GM18861 (cell line): ENCODE measurements around the gene TEX19.
A peak's percentile ranks its signal among the peaks of the same experiment; 100 is the strongest.
"Not testable (repeated sequence)": the region's sequence is repeated elsewhere in the genome, so short reads cannot be mapped to it uniquely, and the experiment has no call there.

Source experiments
- ATAC-seq: cut with Tn5 transposase; IDR thresholded peaks from one replicate; pipeline ENCODE4 v1.9.1; 2021; ENCODE audit not compliant: unreplicated experiment

The TEX19 gene

DNA sequence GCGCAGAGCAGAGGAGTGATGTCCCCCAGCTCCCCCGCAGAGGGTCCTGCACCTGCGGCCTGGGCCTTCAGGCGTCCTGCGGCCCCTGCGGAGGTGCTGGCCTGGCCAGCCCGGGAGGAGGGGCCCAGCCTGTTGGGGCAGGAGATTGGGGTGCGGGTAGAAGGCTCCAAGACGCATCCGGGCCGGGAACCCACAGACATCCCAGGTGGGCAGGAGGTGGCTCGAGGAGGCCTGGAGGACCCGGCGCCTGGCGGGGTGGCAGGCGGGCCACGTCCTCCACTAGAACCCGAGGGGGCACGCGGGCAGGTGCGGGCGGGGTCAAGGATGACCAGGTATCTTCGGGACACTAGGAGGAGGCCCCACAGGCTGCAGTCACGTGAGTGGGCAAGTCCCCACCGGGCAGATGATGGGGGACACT lies 24.8 kb upstream of the TEX19 start:
- no peak for ATAC-seq

DNA sequence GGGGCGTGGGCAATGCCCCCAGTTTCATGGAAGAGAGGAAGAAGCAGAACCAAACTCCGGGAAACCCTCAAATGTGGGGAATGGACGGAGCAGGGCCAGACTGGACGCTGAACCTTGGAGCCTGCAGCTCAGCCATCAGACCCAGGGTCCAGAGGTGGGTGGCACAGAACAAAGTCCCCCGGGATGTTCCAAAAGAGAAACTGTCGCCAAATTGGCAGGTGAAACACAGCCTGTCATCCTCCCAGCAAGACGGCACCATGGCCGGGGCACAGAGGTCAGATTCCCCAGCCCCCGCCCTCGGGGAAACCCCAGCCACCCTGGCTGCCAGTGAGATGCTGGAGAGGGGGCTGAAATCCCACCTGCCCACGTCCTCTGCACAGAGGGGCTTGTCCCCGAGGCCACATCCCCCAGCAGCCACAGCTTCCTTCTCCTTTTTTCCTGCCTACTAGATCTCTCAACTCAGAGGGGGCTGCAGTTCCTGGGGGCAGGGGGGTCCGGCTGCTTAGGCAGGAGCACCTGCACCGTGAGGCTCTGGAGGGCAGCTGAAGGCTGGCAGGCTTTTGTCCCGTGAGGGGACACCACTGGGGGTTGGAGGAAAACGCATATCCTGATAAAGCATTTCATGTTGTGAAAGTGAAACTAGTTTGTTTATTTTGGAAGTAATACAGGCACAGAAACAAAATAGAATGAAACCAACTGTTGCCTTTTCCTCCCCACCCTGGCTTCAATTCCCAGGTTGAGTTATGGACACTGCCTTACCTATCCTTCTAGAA lies 24.2 kb upstream of the TEX19 start:
- ATAC-seq, result no peak

DNA sequence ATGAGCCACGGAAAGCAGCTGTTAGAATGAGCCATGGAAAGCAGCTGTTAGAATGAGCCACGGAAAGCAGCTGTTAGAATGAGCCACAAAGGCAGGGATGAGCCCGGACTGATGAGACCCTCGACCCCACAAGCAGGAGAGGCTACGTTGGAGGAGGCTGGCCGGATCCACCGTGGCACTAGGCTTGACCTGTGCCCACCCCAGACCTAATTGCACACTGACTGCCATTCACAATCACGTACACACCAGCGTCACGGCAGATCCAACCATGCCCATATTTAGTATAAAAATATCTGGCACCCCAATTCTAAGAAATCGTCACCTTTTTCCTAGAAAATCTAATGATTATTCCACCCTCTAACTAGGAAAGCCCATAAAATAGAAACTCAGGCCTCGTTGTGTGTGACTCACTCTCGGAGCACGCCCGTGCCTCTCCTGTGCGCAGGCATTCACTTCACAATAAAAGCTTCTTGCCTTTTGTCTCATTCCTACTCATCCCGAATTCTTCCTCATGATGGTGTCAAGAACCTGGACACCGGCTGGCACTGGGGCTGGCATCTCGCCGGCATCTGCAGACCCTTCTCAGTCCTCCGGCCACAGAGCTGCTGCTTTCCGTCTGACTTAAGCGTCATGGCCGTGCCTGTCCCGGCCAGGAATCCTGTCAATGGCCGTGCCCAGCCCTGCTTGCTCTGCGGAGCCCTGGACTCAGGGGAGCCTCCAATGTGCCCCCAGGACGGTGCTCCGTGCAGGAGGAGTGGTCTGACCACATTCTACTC lies 20.0 kb upstream of the TEX19 start:
- no peak for ATAC-seq

DNA sequence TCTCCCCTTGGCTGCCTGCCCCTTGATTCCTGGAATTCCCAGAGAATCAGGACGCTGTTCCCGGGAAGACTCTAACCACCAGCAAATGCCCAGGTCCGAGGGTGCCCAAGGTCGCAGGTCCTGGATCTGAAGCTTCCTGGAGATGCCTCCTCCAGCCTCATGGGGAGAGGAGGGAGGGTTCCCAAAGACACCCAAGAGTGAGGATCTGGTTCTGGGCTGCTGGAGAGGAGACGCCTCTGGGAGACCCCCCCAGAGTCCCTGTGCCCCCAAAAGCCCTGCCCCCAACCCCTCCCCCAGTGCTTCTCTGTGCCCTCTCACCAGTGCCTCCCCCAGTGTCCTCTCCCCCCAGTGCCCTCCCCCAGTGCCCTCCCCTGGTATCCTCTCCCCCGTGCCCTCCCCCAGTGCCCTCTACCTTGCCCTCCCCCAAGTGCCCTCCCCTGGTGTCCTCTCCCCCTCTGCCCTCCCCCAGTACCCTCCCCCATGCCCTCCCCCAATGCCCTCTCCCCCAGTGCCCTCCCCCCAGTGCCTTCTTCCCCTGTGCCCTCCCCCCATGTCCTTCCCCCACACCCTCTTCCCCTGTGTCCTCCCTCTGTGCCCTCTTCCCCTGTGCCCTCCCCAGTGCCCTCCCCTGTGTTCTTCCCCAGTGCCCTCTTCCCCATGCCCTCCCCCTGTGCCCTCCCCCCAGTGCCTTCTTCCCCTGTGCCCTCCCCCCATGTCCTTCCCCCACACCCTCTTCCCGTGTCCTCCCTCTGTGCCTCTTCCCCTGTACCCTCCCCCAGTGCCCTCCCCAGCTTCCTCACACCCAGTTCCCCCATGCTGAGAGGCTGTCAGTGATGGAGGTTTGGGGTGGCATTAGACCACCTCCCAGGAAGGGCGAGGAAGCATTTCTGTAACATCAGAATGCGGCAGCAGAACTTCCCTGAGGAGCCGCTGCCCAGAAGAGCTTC lies 19.1 kb upstream of the TEX19 start:
- no peak for ATAC-seq

DNA sequence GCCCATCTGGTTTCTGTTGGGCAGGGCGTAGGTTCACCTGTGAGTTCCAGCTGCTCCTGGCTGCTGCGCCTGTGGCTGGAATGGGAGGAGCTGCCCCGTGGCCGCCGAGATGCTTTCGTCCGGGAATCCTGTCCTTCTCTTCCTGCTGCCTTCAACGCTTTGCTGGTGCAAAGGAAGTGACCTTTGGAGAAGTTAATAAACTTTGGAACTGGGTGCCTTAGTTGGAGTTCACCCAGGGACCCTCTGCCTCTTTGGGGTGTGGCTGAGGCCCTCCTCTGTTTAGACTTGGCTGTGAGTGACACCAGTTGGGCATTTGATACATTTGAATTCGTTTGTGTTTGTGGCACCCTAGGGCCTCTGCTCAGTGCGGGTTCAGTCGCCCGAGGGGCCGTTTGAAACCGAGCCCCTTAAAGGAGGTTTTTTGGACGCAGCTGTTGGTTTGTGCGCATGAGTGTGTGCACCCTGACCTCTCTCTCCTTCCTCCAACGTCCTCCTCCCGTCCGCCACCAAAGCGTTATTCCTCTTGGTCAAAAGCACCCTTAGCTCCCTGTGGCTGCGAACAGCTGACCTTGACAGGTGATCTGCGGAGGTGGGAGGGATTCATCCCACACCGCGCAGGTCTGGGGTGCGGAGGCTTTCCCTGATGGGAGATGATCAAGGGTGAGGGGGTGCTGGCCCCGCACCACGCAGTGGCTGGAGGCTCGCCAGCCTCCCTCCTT lies 16.5 kb upstream of the TEX19 start:
- ATAC-seq, result no peak

DNA sequence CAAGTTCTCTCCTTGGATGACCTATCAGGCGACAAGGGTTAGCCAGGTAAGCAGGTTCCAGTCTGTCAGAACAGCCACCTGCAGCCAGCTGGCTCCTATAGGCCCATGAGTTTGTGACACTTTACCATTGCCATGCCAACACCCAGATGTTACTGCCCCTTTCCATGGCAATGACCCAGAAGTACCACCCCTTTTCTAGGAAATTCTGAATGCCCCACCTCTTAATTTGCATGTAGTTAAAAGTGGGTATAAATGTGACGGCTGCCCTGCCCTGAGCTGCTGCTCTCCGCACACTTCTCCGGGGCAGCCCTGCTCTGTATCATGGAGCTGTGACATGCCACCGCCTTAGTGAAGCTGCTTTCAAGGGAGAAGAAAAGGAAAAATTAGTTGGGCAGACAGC lies 15.5 kb upstream of the TEX19 start:
- no peak for ATAC-seq

DNA sequence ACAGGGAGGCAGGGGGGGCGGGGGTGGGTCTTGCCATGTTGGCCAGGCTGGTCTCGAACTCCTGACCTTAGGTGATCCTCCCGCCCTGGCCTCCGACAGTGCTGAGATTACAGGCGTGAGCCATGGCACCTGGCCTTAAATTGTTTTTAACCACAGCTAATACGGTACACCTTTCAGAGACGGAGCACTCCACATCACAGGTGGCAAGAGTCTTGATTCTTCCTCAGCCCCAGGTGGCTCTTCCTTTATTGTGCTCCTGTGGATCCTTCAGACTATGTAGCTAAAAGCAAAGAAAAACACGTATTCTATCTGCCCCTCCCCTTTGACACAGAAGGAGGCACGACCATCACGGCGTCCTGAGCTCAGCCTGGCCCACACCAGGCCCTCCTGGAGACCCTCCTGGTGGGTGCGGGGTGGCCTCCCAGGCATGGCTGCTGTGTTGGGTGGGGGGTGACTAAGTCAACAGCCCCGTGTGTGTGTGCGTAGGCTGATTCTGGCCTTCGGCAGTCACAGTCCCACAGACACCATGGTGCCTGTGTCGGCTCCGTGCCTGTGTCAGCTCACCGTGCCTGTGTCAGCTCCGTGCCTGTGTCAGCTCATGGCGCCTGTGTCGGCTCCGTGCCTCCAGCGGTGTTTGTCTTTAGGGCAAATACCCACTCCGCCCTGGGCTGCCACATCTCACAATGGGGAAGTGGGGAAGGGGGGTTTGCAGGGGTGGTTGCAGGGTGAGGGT lies 14.7 kb upstream of the TEX19 start:
- no peak for ATAC-seq

DNA sequence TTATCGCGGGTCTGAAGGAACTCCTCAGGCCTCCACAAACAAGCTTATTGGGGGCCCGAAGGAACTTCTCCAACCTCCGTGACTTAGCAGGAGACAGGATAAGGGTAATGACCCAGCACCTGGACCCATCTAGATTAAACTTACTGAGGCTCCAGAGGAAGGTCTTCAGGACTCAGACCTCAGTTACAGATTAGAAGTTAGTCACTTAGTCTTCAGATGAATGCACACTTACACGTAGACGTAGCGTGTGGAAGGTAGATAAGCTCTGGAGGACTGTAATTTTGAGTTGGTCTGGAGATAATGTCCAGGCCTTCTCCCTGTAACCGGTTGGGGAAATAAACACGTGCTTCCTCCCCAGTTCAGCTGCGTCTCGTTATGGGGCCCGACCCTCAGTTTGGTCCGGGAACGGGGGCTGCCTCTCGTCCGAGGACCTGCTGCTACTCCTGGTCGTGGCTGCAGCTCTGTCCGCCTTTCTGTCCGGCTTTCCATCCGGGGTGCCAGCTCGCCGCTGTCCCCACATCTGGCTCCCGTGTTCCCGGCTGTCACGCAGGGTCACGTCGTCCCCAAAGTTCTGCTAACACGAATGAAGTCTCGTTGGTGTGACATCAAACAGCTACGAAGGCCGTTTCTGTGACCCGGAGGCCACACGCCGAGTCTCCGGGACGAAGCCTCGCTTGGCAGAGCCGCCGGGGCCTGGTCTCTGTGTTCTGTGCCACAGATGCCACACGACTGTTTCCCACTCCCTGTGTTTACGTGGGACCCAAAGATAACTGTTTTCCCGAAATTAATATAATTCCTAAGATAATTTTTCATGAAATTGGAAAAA lies 13.7 kb upstream of the TEX19 start:
- no peak for ATAC-seq

DNA sequence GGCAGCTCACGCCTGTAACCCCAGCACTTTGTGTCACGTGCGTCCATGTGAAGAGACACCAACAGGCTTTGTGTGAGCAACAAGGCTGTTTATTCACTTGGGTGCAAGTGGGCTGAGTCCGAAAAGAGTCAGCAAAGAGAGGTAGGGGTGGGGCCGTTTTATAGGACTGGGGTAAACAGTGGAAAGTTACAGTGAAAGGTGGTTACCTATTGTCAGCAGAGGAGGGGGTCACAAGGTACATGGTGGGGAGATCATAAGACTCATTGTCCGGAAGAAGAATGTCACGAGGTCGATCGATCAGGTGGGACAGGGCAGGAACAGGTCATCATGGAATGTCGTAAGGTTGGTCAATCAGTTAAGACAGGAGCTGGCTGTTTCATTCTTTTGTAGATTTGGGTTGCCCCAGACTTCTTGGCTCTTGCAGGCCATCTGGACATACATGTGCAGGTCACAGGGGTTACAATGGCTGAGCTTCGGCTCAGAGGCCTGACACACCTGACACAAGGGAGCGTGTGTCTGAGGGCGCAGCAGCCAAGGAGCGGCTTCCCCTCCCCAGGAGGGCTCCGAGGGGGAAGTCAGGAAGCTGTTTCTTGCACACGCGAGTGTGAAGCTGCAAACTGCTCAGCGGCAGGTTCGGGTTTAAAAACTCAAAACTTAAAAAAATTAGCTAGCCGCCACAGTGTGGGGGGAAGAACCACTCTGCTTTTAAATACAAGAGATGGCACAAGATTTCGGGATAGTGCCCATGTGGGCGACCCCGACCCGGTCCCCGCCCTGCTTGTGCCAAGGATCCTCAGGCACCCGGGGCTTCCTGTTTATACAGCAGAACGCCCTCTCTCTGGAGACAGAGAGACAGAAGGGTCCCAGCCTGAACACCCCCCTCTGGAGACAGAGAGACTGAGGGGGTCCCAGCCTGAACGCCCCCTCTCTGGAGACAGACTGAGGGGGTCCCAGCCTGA lies 12.4 kb upstream of the TEX19 start:
- no peak for ATAC-seq

DNA sequence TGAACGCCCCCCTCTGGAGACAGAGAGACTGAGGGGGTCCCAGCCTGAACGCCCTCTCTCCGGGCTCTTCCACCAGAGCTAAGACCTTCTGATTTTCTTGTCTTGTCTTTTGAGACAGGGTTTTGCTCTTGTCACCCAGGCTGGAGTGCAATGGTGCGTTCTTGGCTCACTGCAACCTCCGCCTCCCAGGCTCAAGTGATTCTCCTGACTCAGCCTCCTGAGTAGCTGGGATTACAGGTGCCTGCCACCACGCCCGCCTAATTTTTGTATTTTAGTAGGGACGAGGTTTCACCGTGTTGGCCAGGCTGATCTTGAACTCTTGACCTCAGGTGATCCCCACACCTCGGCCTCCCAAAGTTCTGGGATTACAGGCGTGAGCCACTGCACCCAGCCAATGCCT lies 11.1 kb upstream of the TEX19 start:
- not testable (repeated sequence) for ATAC-seq

DNA sequence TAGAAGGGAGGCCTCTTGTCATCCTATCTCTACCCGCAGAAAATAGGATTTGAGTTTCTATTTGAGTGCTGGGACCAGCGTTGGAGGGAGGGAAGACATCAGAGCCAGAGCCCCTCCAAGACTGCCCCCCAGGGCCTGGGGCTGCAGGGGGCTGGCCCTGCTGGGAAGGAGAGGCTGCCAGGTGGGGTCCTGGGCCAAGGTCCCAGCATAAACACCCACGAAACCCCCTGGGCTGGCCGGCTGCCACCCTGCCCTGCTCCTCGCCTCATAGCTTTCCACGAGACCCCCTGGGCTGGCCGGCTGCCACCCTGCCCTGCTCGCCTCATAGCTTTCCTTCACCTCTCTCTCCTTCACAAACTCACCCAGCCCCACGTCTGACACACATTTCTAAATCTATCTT lies 10.6 kb upstream of the TEX19 start:
- no peak for ATAC-seq

DNA sequence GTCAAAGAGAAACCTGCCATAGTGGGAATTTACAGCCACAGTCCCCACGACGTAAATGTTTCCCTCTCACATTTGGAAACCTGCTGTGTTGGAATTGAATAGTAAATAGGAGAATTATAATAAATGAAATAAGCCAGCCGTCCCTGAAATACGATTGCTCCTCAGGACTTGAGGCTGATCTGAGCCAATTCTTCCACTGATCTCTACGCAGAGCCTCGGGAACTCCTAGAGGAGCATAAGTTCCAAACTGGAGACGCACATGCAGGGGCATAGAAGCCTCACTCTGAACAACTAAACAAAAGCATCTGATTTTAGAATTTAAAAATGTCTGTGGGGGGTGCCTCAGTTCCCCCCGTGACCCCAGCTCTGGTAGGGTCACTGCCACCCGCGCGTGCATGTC lies 10.2 kb upstream of the TEX19 start:
- ATAC-seq, result no peak

DNA sequence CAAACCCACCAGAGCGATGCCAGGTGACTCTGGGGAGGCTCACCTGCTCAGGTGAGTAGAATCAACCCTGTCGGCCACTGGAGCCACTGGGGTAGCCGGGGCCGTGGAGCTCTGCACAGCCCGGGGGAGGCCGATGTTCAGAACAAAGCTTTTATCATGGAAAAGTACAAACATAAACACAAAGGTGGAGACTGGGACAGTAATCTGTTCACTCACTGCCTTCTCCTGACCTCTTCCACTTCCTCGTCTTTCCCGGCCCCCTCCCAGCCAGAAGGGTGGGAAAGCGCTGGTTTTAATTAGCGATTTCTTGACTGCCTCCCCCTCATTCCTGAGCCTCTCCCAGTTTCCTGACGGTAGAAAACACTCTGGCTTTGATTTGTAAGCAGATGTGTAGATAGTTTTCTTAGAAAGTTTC lies 9.8 kb upstream of the TEX19 start:
- ATAC-seq, result no peak

DNA sequence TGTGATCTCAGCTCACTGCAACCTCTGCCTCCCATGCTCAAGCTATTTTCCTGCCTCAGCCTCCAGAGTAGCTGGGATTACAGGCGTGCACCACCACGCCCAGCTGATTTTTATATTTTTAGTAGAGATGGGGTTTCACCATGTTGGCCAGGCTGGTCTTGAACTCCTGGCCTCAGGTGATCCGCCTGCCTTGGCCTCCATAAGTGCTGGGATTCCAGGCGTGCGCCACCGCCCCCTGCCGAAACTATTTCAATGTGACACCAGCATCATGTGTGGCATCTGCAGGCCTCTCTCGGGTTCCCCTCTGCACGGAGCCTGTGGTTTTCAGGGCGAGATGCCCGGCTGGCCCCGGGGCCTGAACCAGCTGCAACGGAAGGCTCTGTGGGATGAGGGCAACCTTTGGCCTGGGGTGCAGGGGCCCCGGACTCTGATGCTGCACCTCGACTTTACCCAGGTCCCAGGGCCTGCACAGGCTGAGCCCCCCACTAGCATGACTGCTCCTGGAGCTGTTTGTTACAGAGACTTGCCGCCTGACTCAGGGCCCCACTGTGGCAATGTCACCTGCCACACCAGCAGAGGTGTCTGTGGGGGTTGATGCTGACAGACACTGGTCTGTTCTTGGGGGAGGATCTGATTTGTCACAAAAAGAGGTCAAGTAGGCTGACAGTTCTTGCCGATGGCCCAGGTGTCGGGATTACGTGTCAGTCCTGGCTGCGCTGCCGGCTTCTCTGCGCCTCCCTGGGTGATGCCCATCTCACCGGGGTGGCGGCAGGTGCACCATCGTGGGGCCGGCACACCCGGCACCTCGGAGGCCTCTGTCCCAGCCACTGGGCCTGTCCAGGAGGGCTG lies 8.6 kb upstream of the TEX19 start:
- no peak for ATAC-seq

DNA sequence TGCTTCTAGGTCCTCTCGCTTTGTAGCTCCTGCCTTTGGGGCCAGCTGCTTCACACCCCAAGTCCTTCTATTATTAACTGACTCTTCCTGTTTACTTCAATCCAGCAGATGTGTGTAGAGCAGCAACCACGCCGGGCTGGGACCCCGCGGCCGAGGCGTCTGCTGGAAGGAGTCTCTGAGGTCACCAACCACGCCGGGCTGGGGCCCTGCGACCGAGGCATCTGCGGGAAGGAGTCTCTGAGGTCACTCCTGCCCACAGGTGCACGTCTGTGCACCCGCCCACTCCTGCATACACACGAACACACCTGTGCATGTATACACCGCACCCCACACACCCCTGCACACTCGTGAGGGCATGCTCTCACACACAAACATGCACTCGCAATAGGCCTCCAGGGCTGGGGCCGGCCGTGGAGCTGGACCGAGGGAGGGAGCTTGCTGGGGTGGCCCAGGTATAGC lies 7.8 kb upstream of the TEX19 start:
- ATAC-seq, result peak; percentile 69

DNA sequence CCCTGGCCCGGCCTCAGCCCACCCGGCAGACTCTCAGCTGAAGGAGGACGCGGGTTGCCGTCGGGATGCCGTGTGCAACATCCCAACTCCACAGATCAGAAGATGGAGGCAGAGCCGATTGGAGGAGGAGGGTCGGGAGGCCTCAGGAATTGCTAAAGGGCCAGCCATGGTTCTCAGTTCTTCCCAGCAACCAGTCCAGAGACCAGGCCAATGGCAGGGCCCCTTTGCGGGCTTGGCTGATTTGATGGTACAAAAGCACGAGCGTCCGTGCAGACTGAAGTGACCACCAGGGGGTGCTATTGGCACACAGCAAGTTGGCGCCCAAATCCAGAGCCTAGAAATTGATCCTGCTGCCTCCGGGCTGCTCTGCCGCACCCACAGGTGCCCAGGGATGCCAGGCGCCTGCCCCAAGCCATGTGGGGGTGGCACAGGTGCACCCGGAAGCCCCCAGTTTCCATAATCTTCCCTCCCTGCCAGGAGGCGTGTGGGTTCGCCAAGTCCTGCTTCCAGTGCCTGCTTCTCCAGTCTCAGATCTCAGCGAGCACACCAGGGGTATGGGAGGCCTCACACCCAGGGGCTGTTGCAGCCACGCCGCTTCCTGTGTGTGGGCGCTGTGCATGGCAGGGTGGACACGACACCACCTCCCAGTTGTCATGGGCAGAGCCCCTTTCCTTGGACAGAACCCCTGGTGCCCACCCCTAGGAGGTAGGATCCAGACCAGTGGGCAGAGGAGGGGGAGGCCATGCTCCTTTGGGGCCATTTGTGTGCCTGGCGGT lies 7.1 kb upstream of the TEX19 start:
- ATAC-seq, result no peak
